IPS-20b (cell line): ENCODE results near the gene DDAH1.

Experiments
- H3K27ac ChIP-seq: one replicate; pipeline ENCODE4 v1.5.1; 2013; ENCODE audit warnings: low read length
- H3K27me3 ChIP-seq: 2 replicates; pipeline ENCODE4 v1.6.1; 2013; ENCODE audit warnings: mild to moderate bottlenecking, low read length, inconsistent platforms; ENCODE audit not compliant: insufficient read depth
- H3K36me3 ChIP-seq: 2 replicates; pipeline ENCODE4 v1.6.1; 2013; ENCODE audit warnings: low read depth, mild to moderate bottlenecking, inconsistent platforms, low read length, moderate library complexity; ENCODE audit not compliant: insufficient read depth
- H3K4me1 ChIP-seq: 2 replicates; pipeline ENCODE4 v1.6.1; 2013; ENCODE audit warnings: mild to moderate bottlenecking, control low read depth, inconsistent platforms, low read length, moderate library complexity; ENCODE audit not compliant: insufficient read depth
- H3K4me3 ChIP-seq: 2 replicates; pipeline ENCODE4 v1.5.1; 2013; ENCODE audit warnings: mild to moderate bottlenecking, low read length, inconsistent platforms
- H3K9ac ChIP-seq: 2 replicates; pipeline ENCODE4 v1.6.1; 2013; ENCODE audit warnings: low read depth, mild to moderate bottlenecking, inconsistent platforms, low read length, moderate library complexity
- H3K9me3 ChIP-seq: 2 replicates; pipeline ENCODE4 v1.6.1; 2013; ENCODE audit warnings: mild to moderate bottlenecking, low read depth, low read length, inconsistent platforms; ENCODE audit not compliant: insufficient read depth

The DDAH1 gene

DNA sequence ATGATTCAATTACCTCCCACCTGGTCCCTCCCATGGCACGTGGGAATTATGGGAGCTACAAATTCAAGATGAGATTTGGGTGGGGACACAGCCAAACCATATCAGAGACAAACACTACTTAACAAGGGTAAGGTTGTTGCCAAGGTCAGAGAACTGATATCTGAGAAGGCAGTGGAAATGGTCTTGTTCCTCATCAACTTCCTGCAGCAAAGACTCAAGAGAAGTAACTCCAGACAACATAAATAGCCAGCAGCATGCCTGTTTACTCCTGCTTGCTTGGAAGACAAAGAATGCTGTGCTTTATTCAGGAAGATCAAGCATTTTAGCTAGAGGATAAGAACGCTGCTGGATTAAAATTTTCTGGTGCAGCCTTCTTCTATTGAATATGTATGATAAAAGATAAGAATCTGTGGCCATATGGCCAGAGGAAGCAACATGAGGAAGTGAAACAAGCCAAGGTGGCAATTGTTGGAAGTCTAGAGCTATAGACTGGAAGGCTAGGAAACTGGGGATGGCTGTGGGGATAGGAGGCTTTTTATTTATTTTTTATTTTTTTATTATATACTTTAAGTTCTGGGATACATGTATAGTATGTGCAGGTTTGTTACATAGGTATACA, 36.4 kb downstream of the DDAH1 start:
- Histone ChIP-seq H3K9me3 (no peaks in the 10 kb centered on the region), H3K27me3 (no peaks in the 10 kb centered on the region), H3K27ac (no peak overlapping the region), H3K9ac (no peak overlapping the region), H3K4me1 (peaks cover 6% of the 10 kb centered on the region; the same call in 1 of the 2 replicates), H3K4me3 (no peak overlapping the region), H3K36me3 (no peaks in the 10 kb centered on the region)

DNA sequence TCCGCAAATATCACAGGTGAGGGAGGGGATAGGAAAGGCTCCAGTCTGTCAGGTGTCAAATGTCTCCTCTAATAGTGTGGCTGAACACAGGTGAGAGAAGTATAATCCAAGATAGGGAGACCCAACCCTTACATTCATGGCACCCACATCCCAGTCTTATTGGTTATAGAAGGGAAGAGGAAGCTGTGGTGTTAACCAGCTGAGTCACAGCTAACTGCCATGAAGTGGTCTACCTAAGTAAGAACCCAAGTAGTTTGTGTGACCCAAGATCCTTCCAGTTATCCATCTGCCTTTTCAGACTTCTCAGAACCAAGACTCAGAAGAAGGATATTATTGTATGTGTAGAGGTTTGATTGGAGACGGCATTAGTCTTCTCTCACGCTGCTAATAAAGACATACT, 37.1 kb downstream of the DDAH1 start:
- Histone ChIP-seq H3K4me1 (peaks cover 6% of the 10 kb centered on the region; the same call in 1 of the 2 replicates), H3K4me3 (no peak overlapping the region), H3K27me3 (no peaks in the 10 kb centered on the region), H3K27ac (no peak overlapping the region), H3K9me3 (no peaks in the 10 kb centered on the region), H3K9ac (no peak overlapping the region), H3K36me3 (no peaks in the 10 kb centered on the region)

DNA sequence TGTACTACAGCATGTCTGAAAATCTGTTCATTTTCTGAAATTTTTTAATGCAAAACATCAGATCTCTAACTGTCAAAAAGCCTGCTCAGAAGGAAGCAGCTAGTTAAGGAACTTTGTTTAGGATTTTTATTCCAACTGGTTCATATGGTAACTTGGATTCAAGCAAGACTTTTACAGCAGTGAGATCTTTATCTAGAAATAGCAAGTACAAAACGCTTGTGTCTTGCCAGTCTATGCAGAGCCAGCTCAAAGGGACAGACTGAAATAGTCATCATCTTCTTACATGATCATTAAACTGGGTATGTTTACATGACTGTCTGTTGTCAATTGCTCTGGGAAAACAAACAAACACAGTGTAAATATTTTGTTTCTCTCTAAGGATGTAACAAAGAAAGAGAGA, 37.6 kb downstream of the DDAH1 start:
- H3K9me3 ChIP-seq, result no peaks in the 10 kb centered on the region

DNA sequence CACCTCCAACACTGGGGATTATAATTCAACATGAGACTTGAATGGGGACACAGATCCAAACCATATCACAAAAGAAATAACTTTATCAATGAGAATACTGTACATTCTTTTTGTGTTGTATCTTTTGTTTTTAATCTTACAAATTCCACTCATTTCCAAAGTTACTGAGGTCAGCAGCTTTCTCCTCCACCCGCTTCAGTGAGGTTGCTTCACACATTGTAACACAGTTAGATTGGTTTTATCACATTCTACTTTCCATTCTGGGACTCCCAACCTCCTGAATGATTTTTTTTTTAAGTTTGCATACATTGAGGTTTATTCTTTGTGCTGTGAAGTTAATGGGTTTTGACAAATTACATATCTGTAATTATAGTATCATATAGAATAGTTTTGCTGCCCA, 43.8 kb downstream of the DDAH1 start:
- Histone ChIP-seq H3K36me3 (no peaks in the 10 kb centered on the region), H3K4me1 (peaks cover 4% of the 10 kb centered on the region; the same call in 1 of the 2 replicates), H3K27ac (no peak overlapping the region), H3K27me3 (no peaks in the 10 kb centered on the region), H3K9ac (no peak overlapping the region), H3K4me3 (no peak overlapping the region), H3K9me3 (no peaks in the 10 kb centered on the region; the same call in 1 of the 2 replicates)

More for the DNA sequence above, 37.6 kb downstream of the DDAH1 start:
- no peak overlapping the region for H3K27ac ChIP-seq
- no peaks in the 10 kb centered on the region for H3K36me3 ChIP-seq
- no peak overlapping the region for H3K9ac ChIP-seq
- peaks cover 6% of the 10 kb centered on the region; the same call in 1 of the 2 replicates for H3K4me1 ChIP-seq
- H3K27me3 ChIP-seq, result no peaks in the 10 kb centered on the region
- H3K4me3 ChIP-seq, result no peak overlapping the region

DNA sequence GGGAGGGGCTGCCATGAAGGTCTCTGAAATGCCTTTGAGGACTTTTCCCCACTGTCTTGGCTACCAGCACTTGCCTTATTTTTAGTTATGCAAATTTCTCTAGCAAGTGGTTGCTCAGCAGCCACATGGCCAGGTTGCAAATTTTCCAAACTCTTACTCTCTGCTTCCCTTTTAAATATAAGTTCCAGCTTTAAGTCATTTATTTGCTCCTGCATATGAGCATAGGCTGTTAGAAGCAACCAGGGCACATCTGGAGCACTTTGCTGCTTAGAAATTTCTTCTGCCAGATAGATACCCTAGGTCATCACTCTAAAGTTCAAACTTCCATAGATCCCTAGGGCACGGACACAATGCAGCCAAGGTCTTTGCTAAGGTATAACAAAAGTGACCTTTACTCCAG, 44.8 kb downstream of the DDAH1 start:
- H3K27ac ChIP-seq, result no peak overlapping the region
- H3K4me3 ChIP-seq, result no peak overlapping the region
- H3K36me3 ChIP-seq, result no peaks in the 10 kb centered on the region
- no peaks in the 10 kb centered on the region; the same call in 1 of the 2 replicates for H3K9me3 ChIP-seq
- no peaks in the 10 kb centered on the region for H3K27me3 ChIP-seq
- peaks cover 4% of the 10 kb centered on the region; the same call in 1 of the 2 replicates for H3K4me1 ChIP-seq
- no peak overlapping the region for H3K9ac ChIP-seq

DNA sequence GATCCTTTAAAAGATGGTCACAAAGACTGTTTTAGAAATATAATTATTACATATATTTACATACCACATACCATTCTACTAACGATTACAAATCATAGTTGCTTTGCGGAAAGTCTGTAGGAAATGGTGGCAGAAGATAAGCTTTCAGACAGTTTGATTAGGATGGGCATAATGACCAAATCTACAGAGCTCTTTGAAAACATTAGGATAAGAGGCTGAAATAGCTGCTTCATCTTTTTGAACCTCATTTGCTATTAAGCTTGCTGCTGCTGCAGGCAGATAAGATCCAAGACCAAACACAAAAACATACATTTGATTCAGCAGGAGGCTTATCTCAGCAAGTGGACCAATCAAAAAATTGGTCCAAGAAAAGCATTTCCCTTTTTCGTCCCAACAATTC, 47.1 kb downstream of the DDAH1 start:
- H3K9ac ChIP-seq, result no peak overlapping the region
- H3K36me3 ChIP-seq, result no peaks in the 10 kb centered on the region
- H3K4me1 ChIP-seq, result peaks cover 4% of the 10 kb centered on the region; the same call in 1 of the 2 replicates
- H3K27me3 ChIP-seq, result no peaks in the 10 kb centered on the region
- H3K9me3 ChIP-seq, result no peaks in the 10 kb centered on the region; the same call in 1 of the 2 replicates
- H3K4me3 ChIP-seq, result no peak overlapping the region
- no peak overlapping the region for H3K27ac ChIP-seq

DNA sequence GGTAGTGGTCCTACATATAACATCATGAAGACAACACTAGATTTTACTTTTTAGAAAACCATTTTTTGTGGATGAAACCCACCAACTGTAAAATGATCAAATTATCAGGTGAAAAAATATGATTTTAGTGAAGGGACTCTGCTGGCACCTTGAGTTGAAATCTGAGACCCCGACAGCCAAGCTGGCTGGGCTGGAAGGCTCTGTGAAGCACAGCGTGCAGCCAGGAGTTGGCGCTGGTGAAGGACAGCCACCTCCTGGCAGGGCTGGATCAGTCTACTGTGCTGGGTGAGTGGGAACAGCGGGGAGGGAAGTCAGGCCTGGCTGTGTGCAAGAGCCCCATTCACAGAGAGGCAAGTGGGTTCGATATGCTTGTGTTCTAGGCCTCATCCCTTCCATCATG, 47.9 kb downstream of the DDAH1 start:
- Histone ChIP-seq H3K36me3 (no peaks in the 10 kb centered on the region), H3K4me1 (peaks cover 7% of the 10 kb centered on the region; the same call in 1 of the 2 replicates), H3K9me3 (no peaks in the 10 kb centered on the region; the same call in 1 of the 2 replicates), H3K27ac (no peak overlapping the region), H3K4me3 (no peak overlapping the region), H3K27me3 (no peaks in the 10 kb centered on the region), H3K9ac (no peak overlapping the region)

DNA sequence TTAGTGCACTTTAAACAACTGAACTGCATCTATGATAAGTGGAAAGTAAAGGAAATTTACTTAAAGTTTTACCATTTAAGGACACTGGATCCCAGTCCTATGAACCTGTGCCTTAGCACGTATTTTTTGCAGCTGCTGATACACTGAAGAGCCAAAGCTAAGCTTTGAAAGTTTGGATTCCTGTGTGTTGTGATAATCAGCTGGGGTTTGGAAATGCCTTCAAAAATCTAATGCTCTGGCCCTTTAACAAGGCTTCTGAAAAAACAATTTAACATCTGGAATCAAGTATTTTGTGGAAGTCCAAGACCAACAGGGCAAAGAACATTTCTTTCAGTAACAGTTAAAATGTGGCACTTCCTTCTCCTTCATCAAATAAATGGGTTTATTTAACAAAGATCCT, 51.8 kb downstream of the DDAH1 start:
- H3K9ac ChIP-seq, result no peak overlapping the region
- no peaks in the 10 kb centered on the region for H3K9me3 ChIP-seq
- no peak overlapping the region for H3K27ac ChIP-seq
- H3K4me1 ChIP-seq, result peaks cover 19% of the 10 kb centered on the region; the same call in 1 of the 2 replicates
- no peaks in the 10 kb centered on the region for H3K27me3 ChIP-seq
- H3K36me3 ChIP-seq, result no peaks in the 10 kb centered on the region
- H3K4me3 ChIP-seq, result no peak overlapping the region

DNA sequence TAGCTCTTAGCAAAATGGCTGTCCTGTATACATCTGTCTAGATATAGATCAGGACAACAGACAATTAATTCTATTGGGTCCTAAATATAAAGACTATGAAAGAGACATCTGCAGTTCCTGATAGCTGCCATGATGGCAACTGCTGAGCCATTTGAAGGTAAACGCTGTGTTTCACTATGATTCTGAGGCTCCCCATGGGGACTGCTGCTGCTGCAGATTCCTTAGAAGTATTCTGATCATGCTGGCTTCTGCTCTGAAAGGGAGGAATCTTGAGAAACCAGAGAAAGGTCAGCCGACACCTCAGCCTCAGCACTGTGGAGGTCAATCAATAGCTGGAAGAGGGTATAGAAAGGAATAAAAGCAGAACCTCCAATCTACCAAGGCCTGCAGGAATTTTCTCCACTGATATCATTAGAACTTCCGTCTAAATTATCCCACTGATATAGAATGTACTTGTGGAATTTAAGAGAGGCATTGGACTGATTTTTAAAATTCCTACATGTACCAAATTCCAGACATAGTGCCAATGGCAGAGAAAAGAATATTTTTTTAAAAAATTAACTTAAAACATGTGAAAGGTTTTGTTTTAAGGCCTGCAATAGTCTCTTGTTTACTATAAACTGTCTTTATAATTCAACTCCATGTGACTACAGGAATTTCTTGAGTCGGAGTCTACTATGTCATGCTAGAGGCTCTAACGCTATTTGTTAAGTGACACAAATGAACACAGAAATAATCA, 53.2 kb downstream of the DDAH1 start:
- peaks cover 21% of the 10 kb centered on the region; the same call in 1 of the 2 replicates for H3K4me1 ChIP-seq
- no peak overlapping the region for H3K9ac ChIP-seq
- H3K36me3 ChIP-seq, result no peaks in the 10 kb centered on the region
- H3K9me3 ChIP-seq, result no peaks in the 10 kb centered on the region
- H3K4me3 ChIP-seq, result no peak overlapping the region
- H3K27ac ChIP-seq, result no peak overlapping the region
- no peaks in the 10 kb centered on the region for H3K27me3 ChIP-seq

DNA sequence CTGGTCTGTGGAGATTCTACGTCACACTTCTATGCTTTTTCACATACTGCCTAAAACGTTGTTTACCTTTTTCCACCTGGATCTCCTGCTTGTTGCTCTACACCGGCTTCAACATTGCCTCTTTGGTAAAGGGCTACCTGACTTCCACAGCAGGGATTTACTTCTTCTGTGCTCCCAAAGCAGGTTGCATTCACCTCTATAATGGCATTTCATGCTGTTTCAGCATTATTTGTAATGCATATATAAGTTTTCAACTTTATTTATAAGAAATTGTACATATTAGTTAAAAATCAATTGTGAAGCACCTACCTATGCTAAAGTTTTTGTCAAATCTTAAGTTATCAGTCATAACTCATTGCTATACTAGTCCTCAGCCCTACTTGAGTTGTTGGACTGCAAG, 55.4 kb downstream of the DDAH1 start:
- Histone ChIP-seq H3K4me3 (no peak overlapping the region), H3K9ac (no peak overlapping the region), H3K36me3 (no peaks in the 10 kb centered on the region), H3K9me3 (no peaks in the 10 kb centered on the region), H3K27ac (no peak overlapping the region), H3K27me3 (no peaks in the 10 kb centered on the region), H3K4me1 (peaks cover 24% of the 10 kb centered on the region; the same call in 1 of the 2 replicates)

DNA sequence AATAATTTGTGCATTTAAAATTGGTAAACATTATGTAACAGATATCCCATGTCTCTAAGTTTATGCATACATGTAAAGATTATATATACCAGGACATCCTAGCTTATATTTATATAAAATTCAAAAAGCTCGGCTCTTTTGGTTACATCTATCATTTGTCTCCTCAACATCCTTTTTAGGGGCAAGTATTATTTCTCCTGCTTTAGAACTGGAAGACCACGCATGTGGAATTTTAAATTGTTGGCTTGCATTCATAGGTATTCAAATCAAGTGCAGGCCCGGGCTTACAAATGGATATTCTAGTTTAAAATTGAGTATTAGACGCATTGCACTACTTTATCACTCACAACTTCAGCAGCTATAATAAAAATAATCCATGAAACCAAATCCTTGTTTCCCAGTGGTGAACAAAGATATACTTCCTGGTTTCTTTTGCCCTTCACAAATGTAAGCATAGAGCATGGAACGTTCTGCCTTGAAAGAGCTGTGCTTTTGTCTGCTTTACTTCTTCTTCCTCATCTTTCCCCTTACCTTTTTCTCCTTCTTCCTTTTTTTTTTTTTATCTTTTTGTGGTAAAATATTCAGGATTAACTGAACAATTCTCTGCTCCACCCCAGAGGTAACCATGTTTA, 57.1 kb downstream of the DDAH1 start:
- no peaks in the 10 kb centered on the region for H3K9me3 ChIP-seq
- no peak overlapping the region for H3K27ac ChIP-seq
- peaks cover 24% of the 10 kb centered on the region; the same call in 1 of the 2 replicates for H3K4me1 ChIP-seq
- no peaks in the 10 kb centered on the region for H3K27me3 ChIP-seq
- no peaks in the 10 kb centered on the region for H3K36me3 ChIP-seq
- H3K4me3 ChIP-seq, result no peak overlapping the region
- no peak overlapping the region for H3K9ac ChIP-seq
